ENCODE data around the gene FGF14.

DNA sequence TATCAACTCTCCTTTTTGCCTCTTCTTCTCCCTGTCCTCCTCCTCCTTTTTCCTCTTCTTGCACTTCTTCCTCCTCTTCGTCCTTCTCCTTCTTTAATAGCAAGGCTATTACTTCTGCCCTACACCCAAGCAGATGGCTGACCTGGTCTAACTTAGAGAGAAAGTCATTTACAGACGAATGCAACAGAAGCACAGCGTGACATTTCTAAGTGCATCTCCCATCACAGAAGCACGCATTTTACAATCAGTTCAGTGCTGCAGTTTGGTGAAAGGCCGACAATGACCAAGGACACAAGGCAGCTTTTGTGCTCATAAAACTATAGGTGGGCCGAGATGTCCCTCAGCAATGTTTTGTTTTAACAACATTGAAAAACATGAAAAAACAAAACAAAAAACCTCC is 231.5 kb downstream of the FGF14 start:
- TF ChIP-seq CTCF (conservative IDR thresholded peaks at IDR 0.05; ENCODE audit: low read length) = no peak
- no peak for TF ChIP-seq EZH2phosphoT487 (IDR thresholded peaks at IDR 0.05; ENCODE audit: borderline replicate concordance, low read depth, low read length)
